HL-60/S4 (cell line): ENCODE measurements around the gene ACER1.
"Not testable (repeated sequence)": the region's sequence is repeated elsewhere in the genome, so short reads cannot be mapped to it uniquely, and the experiment has no call there.

Experiments used
- in situ Hi-C: fragments of 300-500 bp; cut with MboI; formaldehyde crosslinking; loops from 2 replicates; pipeline ENCODE4 v1.14.3; 2022; ENCODE audit warnings: low sequenced_read_pairs

ACER1 gene

GRCh38 chr19:6292006-6292405 lies 41.4 kb downstream of the ACER1 start:
- in situ Hi-C loops = no loop called here

- in situ Hi-C loops = no loop called here
These were observed 44.7 kb downstream of the ACER1 start for GRCh38 chr19:6288737-6289136.

GRCh38 chr19:6287269-6287885 lies 46.0 kb downstream of the ACER1 start:
- in situ Hi-C loops = no loop called here

GRCh38 chr19:6286676-6287075 lies 46.7 kb downstream of the ACER1 start:
- in situ Hi-C loops = no loop called here

GRCh38 chr19:6282393-6282792 lies 51.0 kb downstream of the ACER1 start:
- in situ Hi-C loops = not testable (repeated sequence)

- in situ Hi-C loops = no loop called here
These were observed 53.4 kb downstream of the ACER1 start, which contains the start of gene MLLT1 for GRCh38 chr19:6279931-6280591. MLLT1 (minus strand) TSS chr19:6279975; CDS start chr19:6279784, 191 bp downstream.

GRCh38 chr19:6279620-6279930 lies 53.8 kb downstream of the ACER1 start:
- in situ Hi-C loops = no loop called here

- in situ Hi-C loops = no loop called here
These were observed 54.4 kb downstream of the ACER1 start for GRCh38 chr19:6278740-6279619.

- in situ Hi-C loops = no loop called here
These were observed 55.4 kb downstream of the ACER1 start for GRCh38 chr19:6278051-6278450.

- in situ Hi-C loops = no loop called here
These were observed 57.0 kb downstream of the ACER1 start for GRCh38 chr19:6276447-6276846.

GRCh38 chr19:6275170-6275744 lies 58.2 kb downstream of the ACER1 start:
- in situ Hi-C loops = no loop called here

GRCh38 chr19:6274756-6275155 lies 58.7 kb downstream of the ACER1 start:
- in situ Hi-C loops = no loop called here

- in situ Hi-C loops = no loop called here
These were observed 59.5 kb downstream of the ACER1 start for GRCh38 chr19:6273701-6274601.

GRCh38 chr19:6272913-6273600 lies 60.4 kb downstream of the ACER1 start:
- in situ Hi-C loops = no loop called here

GRCh38 chr19:6272411-6272791 lies 61.0 kb downstream of the ACER1 start:
- in situ Hi-C loops = no loop called here

GRCh38 chr19:6271721-6272410 lies 61.5 kb downstream of the ACER1 start:
- in situ Hi-C loops = no loop called here

- in situ Hi-C loops = no loop called here
These were observed 62.2 kb downstream of the ACER1 start for GRCh38 chr19:6271251-6271650.

- in situ Hi-C loops = no loop called here
These were observed 62.6 kb downstream of the ACER1 start for GRCh38 chr19:6270822-6271221.

- in situ Hi-C loops = no loop called here
These were observed 63.2 kb downstream of the ACER1 start for GRCh38 chr19:6270076-6270745.
